ENCODE data around the gene NSUN5. TPM values are rescaled to one million over a fixed set of nuclear protein-coding genes. Genes with fewer than 3 reads are reported as not detected.

NSUN5 gene
- total RNA-seq, 1 experiment from 2014 or later = 28.9 TPM

- H3K9me3 ChIP-seq (ENCODE audit: low read depth, low read length, poor library complexity, severe bottlenecking) = no peaks in the 10 kb centered on the region
- no peak for DNase-seq (ENCODE audit: low spot score)
- H3K27me3 ChIP-seq (replicated peaks; ENCODE audit: insufficient read depth, low read depth, low read length, poor library complexity) = no peaks in the 10 kb centered on the region
- intact Hi-C loops (cut with micrococcal nuclease; ENCODE audit: unreplicated experiment) = no loop called here
- ChIA-PET POLR2A (ENCODE audit: low non-redundant PET) (no interaction called here), CTCF (no interaction called here)
- H3K4me1 ChIP-seq (ENCODE audit: insufficient read depth, low read length, poor library complexity, severe bottlenecking) = no peaks in the 10 kb centered on the region
- no TSS peak for BruUV-seq (replicated peaks)
- no peak overlapping the region for H3K27ac ChIP-seq (ENCODE audit: low read depth, low read length, poor library complexity, severe bottlenecking)
- H3K36me3 ChIP-seq (ENCODE audit: insufficient read depth, low read length, poor library complexity, severe bottlenecking) = no peaks in the 10 kb centered on the region
- H3K4me3 ChIP-seq (ENCODE audit: low read depth, low read length, poor library complexity, severe bottlenecking) = no peak overlapping the region
- TF ChIP-seq EZH2 (IDR thresholded peaks at IDR 0.05; ENCODE audit: borderline replicate concordance, low read depth, low read length, poor library complexity, severe bottlenecking) = no peak
- TF ChIP-seq, protein P1, sequence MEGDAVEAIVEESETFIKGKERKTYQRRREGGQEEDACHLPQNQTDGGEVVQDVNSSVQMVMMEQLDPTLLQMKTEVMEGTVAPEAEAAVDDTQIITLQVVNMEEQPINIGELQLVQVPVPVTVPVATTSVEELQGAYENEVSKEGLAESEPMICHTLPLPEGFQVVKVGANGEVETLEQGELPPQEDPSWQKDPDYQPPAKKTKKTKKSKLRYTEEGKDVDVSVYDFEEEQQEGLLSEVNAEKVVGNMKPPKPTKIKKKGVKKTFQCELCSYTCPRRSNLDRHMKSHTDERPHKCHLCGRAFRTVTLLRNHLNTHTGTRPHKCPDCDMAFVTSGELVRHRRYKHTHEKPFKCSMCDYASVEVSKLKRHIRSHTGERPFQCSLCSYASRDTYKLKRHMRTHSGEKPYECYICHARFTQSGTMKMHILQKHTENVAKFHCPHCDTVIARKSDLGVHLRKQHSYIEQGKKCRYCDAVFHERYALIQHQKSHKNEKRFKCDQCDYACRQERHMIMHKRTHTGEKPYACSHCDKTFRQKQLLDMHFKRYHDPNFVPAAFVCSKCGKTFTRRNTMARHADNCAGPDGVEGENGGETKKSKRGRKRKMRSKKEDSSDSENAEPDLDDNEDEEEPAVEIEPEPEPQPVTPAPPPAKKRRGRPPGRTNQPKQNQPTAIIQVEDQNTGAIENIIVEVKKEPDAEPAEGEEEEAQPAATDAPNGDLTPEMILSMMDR (conservative IDR thresholded peaks at IDR 0.05; ENCODE audit: low read depth, low read length) = no peak
Measured at GRCh38 chr7:73338321-73338720, 29.7 kb upstream of the NSUN5 start.

DNA sequence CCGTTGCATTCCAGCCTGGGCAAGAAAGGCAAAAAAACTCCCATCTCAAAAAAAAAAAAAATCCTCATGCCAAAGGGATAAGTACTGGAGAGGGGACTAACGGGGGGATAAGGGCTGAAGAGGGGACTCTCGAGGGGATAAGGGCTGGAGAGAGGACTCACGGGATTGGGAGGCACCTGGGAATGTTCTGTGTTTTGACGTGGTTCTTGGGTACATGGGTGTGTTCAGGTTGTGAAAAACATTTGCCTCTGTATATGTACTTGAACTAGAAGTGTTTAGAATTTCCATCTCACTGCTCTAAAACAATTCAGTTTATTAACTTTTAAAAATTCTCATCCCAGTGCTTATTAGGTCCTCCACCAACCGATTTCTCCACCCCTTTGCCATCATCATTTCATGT, 23.8 kb upstream of the NSUN5 start:
- no peaks in the 10 kb centered on the region for H3K4me1 ChIP-seq (ENCODE audit: insufficient read depth, low read length, poor library complexity, severe bottlenecking)
- ChIA-PET POLR2A (ENCODE audit: low non-redundant PET) (no interaction called here), CTCF (no interaction called here)
- H3K4me3 ChIP-seq (ENCODE audit: low read depth, low read length, poor library complexity, severe bottlenecking) = no peak overlapping the region
- BruUV-seq (replicated peaks) = no TSS peak
- no peaks in the 10 kb centered on the region for H3K9me3 ChIP-seq (ENCODE audit: low read depth, low read length, poor library complexity, severe bottlenecking)
- H3K27ac ChIP-seq (ENCODE audit: low read depth, low read length, poor library complexity, severe bottlenecking) = no peak overlapping the region
- intact Hi-C loops (cut with micrococcal nuclease; ENCODE audit: unreplicated experiment) = no loop called here
- no peak for TF ChIP-seq EZH2 (IDR thresholded peaks at IDR 0.05; ENCODE audit: borderline replicate concordance, low read depth, low read length, poor library complexity, severe bottlenecking)
- TF ChIP-seq, protein P1 (conservative IDR thresholded peaks at IDR 0.05; ENCODE audit: low read depth, low read length) = no peak
- no peaks in the 10 kb centered on the region for H3K27me3 ChIP-seq (replicated peaks; ENCODE audit: insufficient read depth, low read depth, low read length, poor library complexity)
- no peaks in the 10 kb centered on the region for H3K36me3 ChIP-seq (ENCODE audit: insufficient read depth, low read length, poor library complexity, severe bottlenecking)
- DNase-seq (ENCODE audit: low spot score) = no peak

- Histone ChIP-seq H3K9me3 (ENCODE audit: low read depth, low read length, poor library complexity, severe bottlenecking) (no peaks in the 10 kb centered on the region), H3K4me3 (ENCODE audit: low read depth, low read length, poor library complexity, severe bottlenecking) (no peak overlapping the region), H3K27me3 (replicated peaks; ENCODE audit: insufficient read depth, low read depth, low read length, poor library complexity) (no peaks in the 10 kb centered on the region), H3K4me1 (ENCODE audit: insufficient read depth, low read length, poor library complexity, severe bottlenecking) (no peaks in the 10 kb centered on the region), H3K36me3 (ENCODE audit: insufficient read depth, low read length, poor library complexity, severe bottlenecking) (no peaks in the 10 kb centered on the region), H3K27ac (ENCODE audit: low read depth, low read length, poor library complexity, severe bottlenecking) (no peak overlapping the region)
- DNase-seq (ENCODE audit: low spot score) = no peak
- TF ChIP-seq, protein P1 (conservative IDR thresholded peaks at IDR 0.05; ENCODE audit: low read depth, low read length) = no peak
- no peak for TF ChIP-seq EZH2 (IDR thresholded peaks at IDR 0.05; ENCODE audit: borderline replicate concordance, low read depth, low read length, poor library complexity, severe bottlenecking)
- CTCF ChIA-PET = no interaction called here
- intact Hi-C loops (cut with micrococcal nuclease; ENCODE audit: unreplicated experiment) = no loop called here
- BruUV-seq (replicated peaks) = no TSS peak
- POLR2A ChIA-PET (ENCODE audit: low non-redundant PET) = no interaction called here
Measured at GRCh38 chr7:73330772-73331171, 22.1 kb upstream of the NSUN5 start.

All from A673 (cell line).